GM21526 (cell line): ENCODE measurements around the gene RAMP3.
"Not testable (repeated sequence)": the region's sequence is repeated elsewhere in the genome, so short reads cannot be mapped to it uniquely, and the experiment has no call there.

Experiments
- ATAC-seq: cut with Tn5 transposase; IDR thresholded peaks from one replicate; pipeline ENCODE4 v1.9.1; 2021; ENCODE audit warnings: moderate library complexity; ENCODE audit not compliant: unreplicated experiment, low FRiP score

RAMP3 gene

DNA sequence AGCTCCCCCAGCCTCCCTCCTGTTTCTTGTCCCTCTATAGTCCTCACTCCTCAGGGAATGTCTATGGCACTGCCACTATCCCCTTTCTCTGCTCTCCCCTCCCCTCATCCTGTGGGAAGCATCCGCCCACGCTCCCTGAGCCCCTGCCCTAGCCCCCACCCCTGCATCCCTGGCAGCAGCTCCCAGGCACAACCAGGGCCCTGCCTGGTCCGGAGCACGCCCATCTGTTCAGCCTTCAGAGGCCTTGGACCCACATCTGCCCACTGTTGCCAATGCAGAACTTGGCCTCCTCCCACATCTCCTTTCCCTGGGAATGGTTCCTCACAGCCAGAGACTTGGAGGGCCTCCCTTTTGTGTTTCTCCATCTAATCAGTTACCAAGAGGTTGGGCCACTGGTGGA, 25.7 kb upstream of the RAMP3 start:
- ATAC-seq: no peak

DNA sequence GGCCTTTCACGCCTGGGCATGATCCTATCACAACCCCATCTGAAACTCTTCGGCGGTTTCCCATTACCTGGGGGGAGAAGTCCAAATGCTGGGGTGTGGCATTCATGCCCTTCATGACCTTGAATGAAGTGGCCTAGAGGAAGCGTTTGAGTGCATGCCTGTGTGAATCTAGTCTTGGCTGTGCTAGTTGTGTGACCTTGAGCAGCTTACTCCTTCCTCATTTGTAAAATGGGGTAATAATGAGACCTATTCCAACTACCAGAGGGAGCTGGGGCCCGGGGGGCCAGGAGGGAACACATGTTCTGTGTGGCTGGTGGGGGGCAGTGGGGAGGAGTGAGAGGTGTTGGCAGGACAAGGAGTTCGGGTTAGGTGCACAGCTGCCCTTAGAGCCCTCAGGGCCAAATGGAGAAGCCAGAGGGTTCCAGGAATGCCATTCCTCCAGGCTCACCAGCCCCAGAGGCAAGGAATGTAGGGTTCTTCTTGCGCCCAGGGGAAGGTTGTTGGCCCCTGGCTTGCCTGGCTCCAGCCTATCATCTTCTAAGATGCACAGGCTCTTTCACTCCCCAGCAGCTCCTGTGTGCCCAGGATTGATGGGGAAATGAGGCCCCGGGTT, 24.8 kb upstream of the RAMP3 start:
- no peak for ATAC-seq

DNA sequence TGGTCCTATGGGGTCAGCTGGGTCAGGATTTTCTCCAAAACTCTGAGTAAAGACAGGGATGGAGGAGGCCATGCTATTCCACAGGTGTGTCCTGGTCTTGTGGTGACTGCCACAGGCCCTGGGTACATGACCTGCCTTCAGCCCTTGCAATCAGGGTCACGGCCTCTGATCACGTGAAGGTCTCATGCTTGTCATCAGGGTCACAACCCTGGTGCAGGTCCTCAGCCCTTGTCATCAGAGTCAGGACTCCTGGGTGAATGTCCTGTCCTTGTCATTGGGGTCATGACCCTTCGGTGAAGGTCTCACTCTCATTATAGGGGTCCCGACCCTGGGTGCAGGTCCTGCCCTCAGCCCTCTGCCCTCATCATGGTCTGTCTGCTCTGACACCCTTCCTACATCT, 24.2 kb upstream of the RAMP3 start:
- no peak for ATAC-seq

GRCh38 chr7:45133877-45134276, 23.7 kb upstream of the RAMP3 start:
- no peak for ATAC-seq

GRCh38 chr7:45136106-45137060, 21.2 kb upstream of the RAMP3 start:
- ATAC-seq: no peak

DNA sequence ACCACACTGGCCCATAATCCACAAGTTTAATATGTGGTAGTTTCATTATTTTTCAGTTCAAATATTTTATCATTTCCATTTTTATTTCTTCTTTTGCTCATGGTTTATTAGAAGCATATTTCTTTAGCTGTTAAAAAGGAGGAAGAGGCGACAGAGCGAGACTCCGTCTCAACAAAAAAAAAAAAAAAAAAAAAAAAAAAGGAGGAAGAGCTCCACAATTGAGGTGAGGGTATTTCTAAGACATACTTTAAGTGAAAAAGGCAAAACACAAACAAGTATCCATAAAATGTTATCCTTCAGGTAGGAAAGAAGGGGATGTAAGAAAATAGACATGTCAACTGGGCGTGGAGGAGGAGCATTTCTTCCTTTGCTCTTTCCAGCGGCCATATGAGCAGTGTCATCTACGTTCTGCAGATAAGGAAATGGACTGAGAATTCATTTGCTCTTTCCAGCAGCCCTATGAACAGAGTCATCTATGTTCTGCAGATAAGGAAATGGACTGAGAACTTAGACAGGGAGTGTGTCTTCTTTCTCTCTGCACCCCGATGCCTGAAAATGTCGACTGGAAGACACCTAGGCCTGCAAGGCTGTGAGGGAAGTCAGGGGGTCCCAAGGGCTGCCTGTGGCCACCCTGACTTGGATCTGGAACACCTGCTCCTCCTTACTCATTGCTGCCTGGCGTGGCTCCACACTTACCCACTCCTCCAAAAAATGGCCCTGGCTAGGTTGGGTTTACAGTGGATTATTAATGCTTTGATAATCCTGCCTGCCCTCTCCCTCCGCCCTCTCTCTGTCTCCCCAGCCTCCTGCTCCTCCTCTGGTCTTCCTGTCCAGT, 18.9 kb upstream of the RAMP3 start:
- ATAC-seq: no peak

DNA sequence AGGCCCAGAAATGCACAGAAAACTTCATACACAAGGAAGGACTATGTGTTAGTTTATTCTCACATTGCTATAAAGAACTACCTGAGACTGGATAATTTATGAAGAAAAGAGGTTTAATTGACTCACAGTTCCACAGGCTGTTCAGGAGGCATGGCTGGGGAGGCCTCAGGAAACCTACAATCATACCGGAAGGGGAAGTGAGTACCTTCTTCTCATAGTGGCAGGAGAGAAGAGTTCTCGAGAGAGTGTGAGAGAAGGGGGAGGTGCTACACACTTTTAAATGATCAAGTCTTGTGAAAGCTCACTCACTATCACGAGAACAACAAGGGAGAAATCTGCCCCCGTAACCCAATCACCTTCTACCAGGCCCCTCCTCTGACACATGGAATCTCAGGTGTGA, 16.8 kb upstream of the RAMP3 start:
- ATAC-seq: no peak

GRCh38 chr7:45143616-45144015, 14.0 kb upstream of the RAMP3 start:
- ATAC-seq: no peak

- ATAC-seq: no peak
Observed at GRCh38 chr7:45145881-45146280, 11.7 kb upstream of the RAMP3 start.

DNA sequence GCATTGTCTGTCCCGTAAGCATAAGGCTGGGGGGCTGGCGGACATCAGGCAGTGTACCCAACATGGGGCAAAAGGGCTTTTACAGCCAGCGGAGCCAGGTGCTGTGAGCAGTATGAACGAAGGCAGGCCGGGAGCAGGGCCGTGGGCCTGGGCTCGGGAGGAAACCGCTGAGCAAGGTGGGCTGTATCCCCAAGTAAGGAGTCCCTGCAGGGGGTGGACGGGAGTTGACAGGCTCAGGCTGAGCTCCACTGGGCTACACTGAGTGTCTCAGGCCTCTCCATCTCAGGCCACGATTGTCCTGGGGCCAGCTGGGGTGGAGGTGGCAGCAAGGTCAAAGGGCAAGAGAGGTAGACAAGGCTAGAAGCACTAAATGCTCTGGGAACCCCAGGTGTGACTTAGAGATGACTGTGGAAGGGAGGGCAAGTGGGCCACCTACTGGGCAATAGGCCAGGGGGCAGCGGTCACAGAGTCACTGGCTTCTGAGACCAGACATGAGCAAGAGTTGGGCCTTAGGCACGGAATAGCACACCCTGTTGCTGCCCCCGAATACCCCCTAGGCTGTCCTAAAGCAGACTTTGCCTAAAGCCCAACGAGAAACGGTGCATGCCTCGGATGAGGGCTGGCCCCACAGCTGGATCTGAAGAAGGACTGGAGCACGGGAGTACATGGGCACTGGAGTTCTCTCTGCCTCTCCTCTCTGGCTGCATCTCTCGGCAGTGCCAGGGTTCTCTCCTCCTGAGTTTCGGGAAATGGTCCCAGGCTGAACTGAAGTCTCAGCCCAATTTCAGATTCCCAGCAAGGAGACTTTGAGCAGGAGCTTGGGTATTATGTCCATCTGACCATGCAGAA, 10.8 kb upstream of the RAMP3 start:
- no peak for ATAC-seq

DNA sequence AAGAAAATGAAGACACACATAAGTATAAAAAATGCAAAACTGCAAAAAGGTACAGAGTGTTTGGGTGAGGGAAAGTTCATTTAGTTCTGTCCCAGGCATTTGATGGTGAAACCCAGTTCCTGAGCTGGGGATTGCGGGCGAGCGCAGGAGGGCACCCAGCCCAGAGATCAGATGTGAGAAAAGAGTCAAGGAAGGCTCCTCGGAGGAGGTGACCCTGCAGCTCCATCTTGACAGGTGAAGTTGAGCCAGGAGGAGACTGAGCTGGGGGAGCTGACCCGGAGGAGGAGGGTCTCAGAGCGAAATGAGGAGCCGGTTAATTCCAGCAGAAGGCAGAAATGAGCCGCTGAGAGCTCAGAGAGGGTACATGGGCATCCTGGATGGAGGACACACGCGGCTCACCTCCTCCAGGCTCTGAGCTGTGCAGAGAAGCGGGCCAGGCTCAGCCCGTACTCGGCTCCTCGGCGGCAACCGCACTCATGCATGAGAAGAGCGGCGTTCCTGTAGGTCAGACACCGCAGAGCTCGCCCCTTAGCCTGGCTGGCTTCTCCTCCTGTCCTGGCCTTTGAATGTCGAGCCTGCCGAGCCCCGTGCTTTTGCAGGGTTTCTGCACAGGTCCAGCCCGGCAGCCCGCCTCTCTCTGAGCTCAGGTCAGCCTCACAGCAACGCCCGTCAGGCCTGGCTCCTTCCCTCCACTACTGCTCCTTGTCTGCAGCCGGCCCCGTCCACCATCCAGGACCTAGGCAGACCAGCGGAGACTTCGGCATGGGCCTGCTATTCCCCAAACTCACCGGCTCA, 9.5 kb upstream of the RAMP3 start:
- no peak for ATAC-seq

DNA sequence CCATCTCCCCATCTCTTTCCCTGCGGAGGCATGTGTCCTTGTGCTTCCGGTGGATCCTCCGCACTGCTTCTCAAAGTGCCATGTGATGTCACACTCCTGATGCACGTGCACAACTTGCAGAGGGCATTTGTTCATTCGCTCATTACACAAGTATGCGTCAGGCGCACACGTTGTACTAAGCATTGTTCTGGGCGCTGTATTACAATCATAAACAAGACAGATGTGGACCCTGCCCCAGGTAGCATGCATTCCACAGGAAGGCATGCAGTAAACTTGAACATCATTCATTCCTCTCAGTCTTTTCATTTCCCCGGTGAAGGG, 9.0 kb upstream of the RAMP3 start:
- ATAC-seq: no peak

DNA sequence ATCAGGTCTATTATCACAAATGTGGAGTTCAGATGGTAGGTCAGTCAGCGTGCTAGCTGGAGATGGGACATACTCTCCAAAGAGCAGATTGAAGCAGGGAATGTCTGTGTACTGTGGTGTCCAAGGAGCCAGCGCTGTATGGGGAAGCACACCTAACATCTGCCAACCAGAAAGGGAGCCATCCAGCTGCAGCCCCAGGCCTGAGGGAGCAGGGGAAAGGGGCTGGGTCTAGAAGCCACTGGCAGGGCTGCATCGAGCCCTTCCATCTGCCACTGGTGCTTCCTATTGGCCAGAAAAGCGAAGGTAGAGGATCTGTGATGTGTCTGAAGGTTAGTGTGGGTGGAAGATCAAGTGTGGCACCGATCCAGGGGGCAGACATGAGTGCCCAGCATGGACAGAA, 8.0 kb upstream of the RAMP3 start:
- ATAC-seq: no peak

- no peak for ATAC-seq
Observed at GRCh38 chr7:45150199-45150598, 7.4 kb upstream of the RAMP3 start.

- no peak for ATAC-seq
Observed at GRCh38 chr7:45151131-45151684, 6.4 kb upstream of the RAMP3 start.

- no peak for ATAC-seq
Observed at GRCh38 chr7:45151967-45152366, 5.6 kb upstream of the RAMP3 start.

- no peak for ATAC-seq
Observed at GRCh38 chr7:45153233-45153632, 4.4 kb upstream of the RAMP3 start.

DNA sequence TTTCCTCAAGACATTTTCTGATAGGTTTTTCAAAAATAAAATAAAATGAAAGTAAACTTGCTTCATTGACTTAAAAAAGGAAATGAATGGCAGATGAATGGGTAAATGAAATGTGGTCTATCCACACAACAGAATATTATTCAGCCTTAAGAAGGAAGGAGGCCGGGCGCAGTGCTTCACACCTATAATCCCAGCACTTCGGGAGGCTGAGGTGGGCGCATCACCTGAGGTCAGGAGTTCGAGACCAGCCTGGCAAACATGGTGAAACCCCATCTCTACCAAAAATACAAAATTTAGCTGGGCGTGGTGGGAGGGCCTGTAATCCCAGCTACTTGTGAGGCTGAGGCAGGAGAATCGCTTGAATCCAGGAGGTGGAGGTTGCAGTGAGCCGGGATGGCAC, 3.7 kb upstream of the RAMP3 start:
- not testable (repeated sequence) for ATAC-seq

- no peak for ATAC-seq
Observed at GRCh38 chr7:45155357-45155900, 2.2 kb upstream of the RAMP3 start.
